Occipital lobe (tissue), 2 donors: ENCODE data around the gene CCNI. TPM values are rescaled to one million over a fixed set of nuclear protein-coding genes. Genes with fewer than 3 reads are reported as not detected.

ENCODE experiments used
- DNase-seq: peaks from one replicate; lab custom pipeline; 2025; lab: John Stamatoyannopoulos, UW
- total RNA-seq: library from RNA; depleted of rRNA; stranded (reverse); fragments of >200 nt; gene quantifications from one replicate; pipeline ENCODE4 v1.2.3, GENCODE V29; 2014

Gene CCNI
- total RNA-seq, 1 donor from 2014 or later: 408 TPM

GRCh38 chr4:77007358-77008230, 68.2 kb downstream of the CCNI start:
- no peak for DNase-seq

GRCh38 chr4:77006753-77007353, 68.9 kb downstream of the CCNI start:
- no peak for DNase-seq

DNA sequence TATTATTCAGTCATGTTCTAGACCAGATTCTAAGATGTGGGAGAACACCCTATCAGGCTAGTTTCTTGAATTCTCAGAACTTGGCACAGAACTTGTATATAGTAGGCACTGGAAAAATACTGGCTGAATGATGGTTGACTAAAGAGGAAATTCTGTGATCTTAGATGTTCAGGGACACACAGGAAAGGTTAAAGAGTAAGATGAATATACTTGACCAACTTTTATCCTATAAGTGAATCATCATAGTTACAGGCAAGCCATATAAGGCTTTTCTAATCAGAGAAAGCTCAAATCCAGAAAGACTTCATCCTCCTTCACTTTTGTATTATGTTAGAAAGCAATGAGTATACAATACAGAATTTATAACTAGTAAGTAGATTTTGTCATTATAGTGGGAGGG, 72.4 kb downstream of the CCNI start:
- DNase-seq: no peak

DNA sequence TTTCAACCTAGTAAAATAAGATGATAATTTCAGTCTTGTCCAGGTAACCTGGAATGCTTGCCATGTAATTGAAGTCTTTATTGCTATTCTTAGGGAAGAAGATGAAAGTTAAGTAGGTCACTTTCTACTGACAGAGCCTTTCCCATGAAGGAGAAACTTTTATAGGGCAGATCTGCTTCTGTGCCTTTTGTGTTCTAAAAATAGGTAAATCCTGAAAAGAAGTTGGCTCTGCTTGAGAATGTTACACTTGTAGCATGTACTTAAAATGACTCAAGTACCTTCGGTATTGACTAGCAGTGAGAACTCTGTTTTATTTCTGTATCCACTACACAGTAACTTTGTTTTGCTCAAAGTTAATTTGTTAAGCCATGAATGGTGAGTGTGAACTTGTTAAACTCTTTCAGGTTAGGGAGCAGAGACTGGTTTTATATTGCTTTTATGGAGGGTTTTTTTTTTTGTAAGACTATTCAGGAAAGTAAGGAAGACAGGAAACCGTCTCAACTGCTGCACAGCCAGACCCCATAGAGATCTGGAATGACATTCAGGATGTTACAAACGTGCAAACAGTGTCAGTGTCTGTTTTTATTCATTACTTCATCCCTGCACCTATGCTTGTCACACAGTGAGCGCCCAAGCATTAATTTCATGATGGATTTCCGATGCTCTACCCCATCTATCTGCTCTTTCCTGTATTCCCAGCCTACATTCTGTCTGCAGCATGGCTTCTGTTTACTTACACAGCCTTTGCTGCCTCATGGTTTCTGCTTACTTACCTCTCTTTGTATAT, 73.3 kb downstream of the CCNI start:
- DNase-seq: no peak

- DNase-seq: no peak
Observed at GRCh38 chr4:77001907-77002306, 73.9 kb downstream of the CCNI start.

DNA sequence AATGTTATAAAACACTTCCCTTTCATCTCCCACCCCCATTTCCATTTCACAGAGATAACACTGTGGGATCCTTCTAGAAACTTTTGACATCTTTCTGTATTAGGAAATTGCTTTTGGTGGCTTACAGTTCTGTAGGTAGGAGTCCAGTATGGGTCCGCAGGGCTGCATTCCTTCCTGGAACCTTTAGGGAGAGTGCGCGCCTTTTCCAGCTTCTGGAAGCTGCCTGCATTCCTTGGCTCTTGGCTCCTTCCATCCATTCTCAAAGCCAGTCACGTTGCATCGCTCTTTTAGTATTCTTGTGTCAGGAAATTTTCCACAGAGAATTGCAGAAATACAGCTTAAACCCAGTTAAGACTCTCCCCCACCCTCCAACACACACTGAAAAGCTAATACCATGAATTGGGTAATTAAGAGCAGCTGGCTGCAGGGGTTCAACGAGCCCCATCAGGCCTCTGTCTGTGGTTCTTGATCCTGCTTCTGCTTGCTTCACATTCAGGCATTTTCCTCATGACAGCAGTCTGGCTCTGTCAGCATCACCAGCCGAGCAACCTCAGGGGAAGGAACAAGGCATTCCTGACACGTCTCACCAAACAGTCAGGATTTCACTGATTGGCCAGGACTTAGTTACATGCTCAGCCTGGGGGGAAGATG, 77.4 kb downstream of the CCNI start:
- no peak for DNase-seq

DNA sequence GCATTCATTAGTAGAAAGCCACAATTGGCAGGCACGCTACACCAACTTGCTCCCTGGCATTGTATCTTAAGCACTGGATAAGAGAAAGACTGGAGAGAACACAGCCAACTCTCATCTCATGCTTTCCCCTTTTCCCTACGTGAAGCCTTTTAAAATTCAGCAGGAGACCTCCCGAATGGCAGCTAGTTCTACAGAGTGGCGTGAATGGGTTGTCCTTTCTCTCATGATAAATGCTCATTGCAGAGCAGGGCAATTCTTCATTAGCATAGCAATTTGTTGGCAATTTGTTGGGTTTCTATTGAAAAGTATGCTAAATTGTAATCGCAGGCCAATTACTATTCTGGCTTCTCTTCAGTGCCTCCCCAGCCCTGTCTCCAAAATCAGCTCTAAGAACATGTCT, 78.3 kb downstream of the CCNI start:
- no peak for DNase-seq

Other genes with a start within 250 kb of the CCNI start
- 5.5 TPM for gene SOWAHB, start 177.8 kb downstream of the CCNI start, total RNA-seq
- 244 TPM for gene SEPTIN11, start 126.2 kb downstream of the CCNI start, total RNA-seq
- gene CCNG2, start 81.2 kb upstream of the CCNI start, total RNA-seq: 139 TPM